ENCODE data around the gene DNAJC2. TPM values are rescaled to one million over a fixed set of nuclear protein-coding genes. Genes with fewer than 3 reads are reported as not detected.

Gene DNAJC2
- total RNA-seq, 1 donor from 2014 or later, result 41.0 TPM

Small RNAs within 50 kb of the gene (small RNA-seq; reads per million reads assigned to genes)
- gene RPS29P16, result 0.07 reads per million

Other genes starting within 250 kb of the DNAJC2 start
- 13.3 and 14.6 TPM in 2 replicates for gene NAPEPLD, start 195.7 kb downstream of the DNAJC2 start, total RNA-seq (ENCODE audit: low replicate concordance)
- 103 and 164 TPM in 2 replicates for gene PMPCB, start 47.3 kb downstream of the DNAJC2 start, total RNA-seq (ENCODE audit: low replicate concordance)
- gene PSMC2, start 2.9 kb upstream of the DNAJC2 start, total RNA-seq (ENCODE audit: low replicate concordance), result 85.1 and 128 TPM in 2 replicates
- not detected in 2 replicates for gene SLC26A5, start 101.4 kb upstream of the DNAJC2 start, total RNA-seq (ENCODE audit: low replicate concordance)